Adrenal gland (tissue), 12 donors: Measurements from ENCODE around the gene RBL1. TPM values are rescaled to one million over a fixed set of nuclear protein-coding genes. Genes with fewer than 3 reads are reported as not detected.
"Not testable (repeated sequence)": the region's sequence is repeated elsewhere in the genome, so short reads cannot be mapped to it uniquely, and the experiment has no call there.

Source experiments
- DNase-seq, 7 donors: peaks; one replicate each; pipeline ENCODE4 v3.0.0-alpha.2; 2019 to 2020
- H3K27ac ChIP-seq, 5 donors: fragments of 200-600 bp; sonication (generic) in 4 of 5; 1 replicate in 3 of 5; 2 replicates in 2 of 5; pipeline versions ENCODE4 v1.5.1 to v1.8.0; 2016 to 2020; ENCODE audit warnings: mild to moderate bottlenecking in 1 of 5
- H3K27me3 ChIP-seq: fragments of 200-600 bp; 2 replicates; pipeline ENCODE4 v1.8.0; 2021
- H3K36me3 ChIP-seq, 2 donors: fragments of 200-600 bp; replicated peaks in 1 of 2; 1 replicate in 1 of 2; 2 replicates in 1 of 2; pipeline versions ENCODE4 v1.5.1 to v1.8.0; 2018 to 2022
- H3K4me1 ChIP-seq, 2 donors: fragments of 200-600 bp; replicated peaks in 1 of 2; 1 replicate in 1 of 2; 2 replicates in 1 of 2; pipeline versions ENCODE4 v1.5.1 to v1.8.0; 2018 to 2021
- H3K4me3 ChIP-seq, 4 donors: fragments of 200-600 bp; sonication (generic) in 3 of 4; one replicate each; pipeline ENCODE4 v1.5.1; 2016 to 2018
- H3K9me3 ChIP-seq, 3 donors: fragments of 200-600 bp; sonication (generic) in 1 of 3; replicated peaks in 1 of 3; 1 replicate in 2 of 3; 2 replicates in 1 of 3; pipeline versions ENCODE4 v1.5.1 to v1.8.0; 2016 to 2021
- POLR2A ChIP-seq, 2 donors: fragments of 450-650 bp; IDR thresholded peaks; one replicate each; pipeline ENCODE4 v1.6.1; 2017; ENCODE audit warnings: antibody characterized with exemption in 2 of 2, mild to moderate bottlenecking in 2 of 2, moderate library complexity in 1 of 2
- WGBS, 4 donors: extraction: QIAGEN DNeasy Blood & Tissue Kit in 2 of 4; methylation state at CpG; one replicate each; pipeline versions ENCODE4 v1.1.5 to v1.1.7; 2013 to 2017; 5-methylcytosine and 5-hydroxymethylcytosine counted together
- intact Hi-C, 2 donors: fragments of 100-400 bp; cut with DNase I; formaldehyde crosslinking; loops; one replicate each; pipeline versions ENCODE4 v1.14.1 to v1.15.0; 2022 to 2023
- polyA plus RNA-seq, 3 donors: library from polyadenylated mRNA; stranded (reverse); fragments of 200-250 nt in 2 of 3; fragments of 350-450 nt in 1 of 3; fragmentation: Illumina TruSeq in 1 of 3; extraction: RNeasy Lipid Tissue Mini Kit (QIAGEN cat#74804) in 1 of 3; gene quantifications; one replicate each; pipeline ENCODE4 v1.2.3, GENCODE V29; 2013 to 2014
- total RNA-seq, 9 donors: library from RNA; depleted of rRNA in 4 of 9; stranded (reverse); fragments of >200 nt in 4 of 9; fragments of 120-200 nt in 1 of 9; fragmentation: NEBNext Ultra II Directional in 1 of 9; extraction: Animal tissue kit (Norgen Biotek cat#: 25700) in 1 of 9; gene quantifications; one replicate each; pipeline versions ENCODE4 v1.1.0 to v1.2.4, GENCODE V29; 2013 to 2023
- TF ChIP-seq, protein P1 (sequence below), 6 experiments: fragments of 450-650 bp in 4 of 6; fragments of 200-600 bp in 2 of 6; sonication (generic) in 1 of 6; IDR thresholded peaks; 1 replicate in 5 of 6; 2 replicates in 1 of 6; pipeline versions ENCODE4 v1.5.1 to v1.8.0; 2016 to 2021; ENCODE audit warnings: antibody characterized with exemption in 6 of 6, mild to moderate bottlenecking in 2 of 6, moderate library complexity in 1 of 6
- donor health status: healthy with polysubstance abuse.
- donor health status: Bipolar disorder and iron deficiency.
- donor health status: DM: yes; HTN: yes; CAD: no.
- donor health status: DM: no; HTN: no; CAD: no.
- donor health status: DM: no; HTN: no; CAD: no.
- donor health status: DM: yes; HTN: yes; CAD: no.

Gene RBL1
- total and polyA plus RNA-seq, 12 donors = 0.91 to 12.6 (median 5.1) TPM

DNA sequence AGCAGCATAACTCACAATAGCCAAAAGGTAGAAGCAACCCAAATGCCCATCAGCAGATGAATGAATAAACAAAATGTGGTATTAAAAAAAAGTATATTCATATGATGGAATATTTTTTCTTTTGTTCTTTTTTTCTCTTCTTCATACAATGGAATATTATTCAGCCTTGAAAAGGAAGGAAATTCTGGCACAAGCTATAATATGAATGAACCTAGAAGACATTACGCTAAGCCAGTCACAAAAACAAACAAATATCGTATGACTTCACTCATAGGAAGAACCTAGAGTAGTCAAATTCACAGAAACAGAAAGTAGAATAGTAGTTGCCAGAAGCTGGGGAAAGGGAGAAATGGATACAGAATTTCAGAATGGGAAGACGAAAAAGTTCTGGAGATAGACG lies 63.7 kb downstream of the RBL1 start:
- Histone ChIP-seq H3K4me1 (no peaks in the 10 kb centered on the region), H3K4me3 (no peak overlapping the region), H3K9me3 (no peaks in the 10 kb centered on the region), H3K27ac (no peak overlapping the region), H3K36me3 (peaks cover 0 to 7% of the 10 kb centered on the region in 2 donors), H3K27me3 (no peaks in the 10 kb centered on the region)
- TF ChIP-seq, protein P1, sequence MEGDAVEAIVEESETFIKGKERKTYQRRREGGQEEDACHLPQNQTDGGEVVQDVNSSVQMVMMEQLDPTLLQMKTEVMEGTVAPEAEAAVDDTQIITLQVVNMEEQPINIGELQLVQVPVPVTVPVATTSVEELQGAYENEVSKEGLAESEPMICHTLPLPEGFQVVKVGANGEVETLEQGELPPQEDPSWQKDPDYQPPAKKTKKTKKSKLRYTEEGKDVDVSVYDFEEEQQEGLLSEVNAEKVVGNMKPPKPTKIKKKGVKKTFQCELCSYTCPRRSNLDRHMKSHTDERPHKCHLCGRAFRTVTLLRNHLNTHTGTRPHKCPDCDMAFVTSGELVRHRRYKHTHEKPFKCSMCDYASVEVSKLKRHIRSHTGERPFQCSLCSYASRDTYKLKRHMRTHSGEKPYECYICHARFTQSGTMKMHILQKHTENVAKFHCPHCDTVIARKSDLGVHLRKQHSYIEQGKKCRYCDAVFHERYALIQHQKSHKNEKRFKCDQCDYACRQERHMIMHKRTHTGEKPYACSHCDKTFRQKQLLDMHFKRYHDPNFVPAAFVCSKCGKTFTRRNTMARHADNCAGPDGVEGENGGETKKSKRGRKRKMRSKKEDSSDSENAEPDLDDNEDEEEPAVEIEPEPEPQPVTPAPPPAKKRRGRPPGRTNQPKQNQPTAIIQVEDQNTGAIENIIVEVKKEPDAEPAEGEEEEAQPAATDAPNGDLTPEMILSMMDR (IDR thresholded peaks at IDR 0.05) = no peak
- no peak for TF ChIP-seq POLR2A (IDR thresholded peaks at IDR 0.05)
- DNase-seq = no peak
- intact Hi-C loops = no loop called here
- 97 to 98% (median 97%) methylated on average over 4 of the region's 4 CpGs for WGBS, 4 donors

DNA sequence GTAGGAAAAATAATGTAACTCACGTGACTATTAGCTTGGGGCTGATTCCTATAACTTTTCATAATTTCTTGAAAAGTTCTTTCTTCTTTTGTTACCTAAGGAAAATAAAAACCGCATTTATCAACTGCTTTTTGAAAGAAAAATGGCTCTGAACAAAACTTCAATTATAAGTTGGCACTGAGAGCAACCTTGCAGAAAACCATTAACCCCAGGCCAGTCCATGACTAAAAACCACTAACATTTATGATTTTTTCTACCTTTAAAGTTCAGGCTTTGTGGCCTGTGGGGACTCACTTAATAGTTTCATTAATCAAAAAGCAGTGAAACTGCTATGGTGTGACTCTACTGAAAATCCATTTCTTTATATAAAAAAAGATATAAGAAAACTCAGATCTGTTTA lies 75.2 kb downstream of the RBL1 start:
- Histone ChIP-seq H3K4me1 (no peaks in the 10 kb centered on the region), H3K27me3 (no peaks in the 10 kb centered on the region), H3K36me3 (no peaks in the 10 kb centered on the region), H3K27ac (no peak overlapping the region), H3K9me3 (no peaks in the 10 kb centered on the region), H3K4me3 (no peak overlapping the region)
- WGBS, 4 donors = 85 to 91% (median 86%) methylated on average over 2 of the region's 2 CpGs
- intact Hi-C loops = no loop called here
- no peak for TF ChIP-seq POLR2A (IDR thresholded peaks at IDR 0.05)
- TF ChIP-seq, protein P1 (IDR thresholded peaks at IDR 0.05) = no peak
- no peak for DNase-seq

DNA sequence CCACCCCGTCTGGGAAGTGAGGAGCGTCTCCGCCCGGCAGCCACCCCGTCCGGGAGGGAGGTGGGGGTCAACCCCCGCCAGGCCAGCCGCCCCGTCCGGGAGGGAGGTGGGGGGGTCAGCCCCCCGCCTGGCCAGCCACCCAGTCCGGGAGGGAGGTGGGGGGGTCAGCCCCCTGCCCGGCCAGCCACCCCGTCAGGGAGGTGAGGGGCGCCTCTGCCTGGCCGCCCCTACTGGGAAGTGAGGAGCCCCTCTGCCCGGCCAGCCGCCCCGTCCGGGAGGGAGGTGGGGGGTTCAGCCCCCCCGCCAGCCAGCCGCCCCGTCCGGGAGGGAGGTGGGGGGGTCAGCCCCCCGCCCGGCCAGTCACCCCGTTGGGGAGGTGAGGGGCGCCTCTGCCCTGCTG lies 83.2 kb downstream of the RBL1 start:
- H3K9me3 ChIP-seq, H3K27me3 ChIP-seq, DNase-seq, H3K4me1 ChIP-seq, H3K36me3 ChIP-seq, H3K4me3 ChIP-seq, intact Hi-C loops, H3K27ac ChIP-seq: not testable (repeated sequence)
- 90 to 98% (median 96%) methylated on average over 2 to 28 of the region's 28 CpGs; no CpG with 5 or more reads in 1 of the 4 donors for WGBS, 4 donors

DNA sequence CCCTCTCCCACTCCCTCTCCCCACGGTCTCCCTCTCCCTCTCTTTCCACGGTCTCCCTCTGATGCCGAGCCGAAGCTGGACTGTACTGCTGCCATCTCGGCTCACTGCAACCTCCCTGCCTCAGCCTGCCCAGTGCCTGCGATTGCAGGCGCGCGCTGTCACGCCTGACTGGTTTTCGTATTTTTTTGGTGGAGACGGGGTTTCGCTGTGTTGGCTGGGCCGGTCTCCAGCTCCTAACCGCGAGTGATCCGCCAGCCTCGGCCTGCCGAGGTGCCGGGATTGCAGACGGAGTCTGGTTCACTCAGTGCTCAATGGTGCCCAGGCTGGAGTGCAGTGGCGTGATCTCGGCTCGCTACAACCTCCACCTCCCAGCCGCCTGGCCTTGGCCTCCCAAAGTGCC lies 83.9 kb downstream of the RBL1 start:
- H3K4me1 ChIP-seq, intact Hi-C loops, H3K36me3 ChIP-seq, H3K4me3 ChIP-seq, DNase-seq, H3K27ac ChIP-seq, H3K9me3 ChIP-seq, H3K27me3 ChIP-seq: not testable (repeated sequence)
- 95 to 98% (median 97%) methylated on average over 21 to 25 of the region's 25 CpGs for WGBS, 4 donors

DNA sequence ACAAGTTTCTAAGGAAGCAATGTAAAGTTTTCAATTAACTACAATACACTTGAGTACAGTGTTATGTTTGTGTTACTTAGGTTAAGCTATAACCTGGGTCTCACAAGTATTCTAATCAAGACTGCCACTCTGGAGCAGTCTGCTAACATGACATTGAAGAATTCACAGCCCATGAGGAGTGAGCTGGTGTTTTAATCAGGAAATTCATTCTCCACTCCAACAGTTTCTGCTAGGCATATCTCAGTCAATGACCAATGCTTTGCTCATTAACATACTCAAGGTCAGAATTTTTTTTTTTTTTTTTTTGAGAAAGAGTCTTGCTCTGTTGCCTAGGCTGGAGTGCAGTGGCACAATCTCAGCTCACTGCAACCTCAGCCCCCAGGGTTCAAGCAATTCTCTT lies 84.7 kb downstream of the RBL1 start:
- intact Hi-C loops = no loop called here
- H3K27ac ChIP-seq = no peak overlapping the region
- no peak for TF ChIP-seq POLR2A (IDR thresholded peaks at IDR 0.05)
- TF ChIP-seq, protein P1 (IDR thresholded peaks at IDR 0.05) = no peak
- no peaks in the 10 kb centered on the region for H3K27me3 ChIP-seq
- H3K4me1 ChIP-seq = no peaks in the 10 kb centered on the region
- no peak overlapping the region for H3K4me3 ChIP-seq
- H3K36me3 ChIP-seq = no peaks in the 10 kb centered on the region
- H3K9me3 ChIP-seq = no peaks in the 10 kb centered on the region
- DNase-seq = no peak
